ENCODE measurements around the gene PDE11A.

PDE11A gene

GRCh38 chr2:178074123-178075005, 1.8 kb upstream of the PDE11A start:
- TF ChIP-seq CTCF (IDR thresholded peaks at IDR 0.05; ENCODE audit: low read depth, low read length) = no peak
- no peak for DNase-seq (ENCODE audit: extremely low read depth, low read depth)

GRCh38 chr2:178072000-178072382, 586 bp downstream of the PDE11A start:
- DNase-seq (ENCODE audit: extremely low read depth, low read depth) = no peak

GRCh38 chr2:178070824-178071223, 1.8 kb downstream of the PDE11A start:
- DNase-seq (ENCODE audit: extremely low read depth, low read depth) = no peak
- TF ChIP-seq CTCF (IDR thresholded peaks at IDR 0.05; ENCODE audit: low read depth, low read length) = no peak

More at GRCh38 chr2:178072000-178072382, 586 bp downstream of the PDE11A start:
- TF ChIP-seq CTCF (IDR thresholded peaks at IDR 0.05; ENCODE audit: low read depth, low read length) = no peak

DNA sequence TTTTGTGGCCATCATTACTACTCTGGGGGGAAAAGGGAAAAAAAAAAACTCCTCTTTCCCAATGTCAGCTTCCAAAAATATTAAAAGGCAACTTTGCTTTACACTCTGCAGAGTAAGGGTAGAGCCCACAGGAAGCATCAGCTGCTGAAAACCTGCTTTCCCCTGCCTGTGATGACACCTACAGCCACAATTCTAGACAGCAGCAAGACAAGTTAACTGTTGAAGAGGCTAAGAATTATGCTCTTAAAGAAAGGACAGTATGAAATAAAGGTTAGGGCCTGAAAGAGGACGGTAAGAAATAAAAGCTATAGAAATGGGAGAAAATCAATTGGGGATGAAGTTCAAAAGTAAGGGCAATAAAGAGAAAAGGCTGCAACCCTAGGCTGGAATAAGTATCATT, 3.0 kb downstream of the PDE11A start:
- DNase-seq (ENCODE audit: extremely low read depth, low read depth) = no peak
- TF ChIP-seq CTCF (IDR thresholded peaks at IDR 0.05; ENCODE audit: low read depth, low read length) = no peak

- no peak for TF ChIP-seq CTCF (IDR thresholded peaks at IDR 0.05; ENCODE audit: low read depth, low read length)
- DNase-seq (ENCODE audit: extremely low read depth, low read depth) = no peak
Measured at GRCh38 chr2:178068823-178069454, 3.6 kb downstream of the PDE11A start.

GRCh38 chr2:178066890-178067669, 5.5 kb downstream of the PDE11A start:
- DNase-seq (ENCODE audit: extremely low read depth, low read depth) = no peak
- no peak for TF ChIP-seq CTCF (IDR thresholded peaks at IDR 0.05; ENCODE audit: low read depth, low read length)

Measured in AG09319 (cell line).